Activated T-helper 17 cell treated with anti-CD3 and anti-CD28 coated beads, Interleukin-2, amount 50 U/mL, for 72 hours (primary cell): ENCODE data around the gene OR2W3. TPM values are rescaled to one million over a fixed set of nuclear protein-coding genes. Genes with fewer than 3 reads are reported as not detected.

ENCODE experiments used
- ATAC-seq: fragments of 150-1000 bp; cut with Tn5 transposase; replicated peaks from 2 replicates; pipeline ENCODE4 v1.10.0; 2021; ENCODE audit warnings: mild to moderate bottlenecking, moderate library complexity
- H3K27ac Mint-ChIP-seq: one replicate; pipeline ENCODE4 v1.8.0; 2022; ENCODE audit warnings: mixed read lengths
- H3K27me3 Mint-ChIP-seq: one replicate; pipeline ENCODE4 v1.8.0; 2022; ENCODE audit warnings: mixed read lengths
- H3K36me3 Mint-ChIP-seq: one replicate; pipeline ENCODE4 v1.8.0; 2022; ENCODE audit warnings: low read depth, mild to moderate bottlenecking, mixed read lengths
- H3K4me1 Mint-ChIP-seq: one replicate; pipeline ENCODE4 v1.8.0; 2022; ENCODE audit warnings: mixed read lengths
- H3K4me3 Mint-ChIP-seq: one replicate; pipeline ENCODE4 v1.8.0; 2022; ENCODE audit warnings: mild to moderate bottlenecking, mixed read lengths
- H3K9me3 Mint-ChIP-seq: one replicate; pipeline ENCODE4 v1.8.0; 2022; ENCODE audit warnings: mixed read lengths
- total RNA-seq, 2 donors: library from RNA; stranded (reverse); gene quantifications; one replicate each; pipeline ENCODE4 v1.2.3, GENCODE V29; 2022

Gene OR2W3
- total RNA-seq: not detected

GRCh38 chr1:247895163-247895637 is at the start of gene OR2W3:
TSS of gene OR2W3 (plus strand) at chr1:247895587. CDS start at chr1:247895587, 0 bp downstream.
- H3K27ac Mint-ChIP-seq: no peak within 1 kb of the TSS
- H3K36me3 Mint-ChIP-seq: no peaks in the 10 kb centered on the region
- H3K9me3 Mint-ChIP-seq: no peaks in the 10 kb centered on the region
- H3K27me3 Mint-ChIP-seq: no peaks in the 10 kb centered on the region
- no peak for ATAC-seq
- H3K4me1 Mint-ChIP-seq: no peaks in the 10 kb centered on the region
- no peak within 1 kb of the TSS for H3K4me3 Mint-ChIP-seq

GRCh38 chr1:247845693-247846017 is 49.7 kb upstream of the OR2W3 start:
- Mint-ChIP-seq H3K27me3 (peaks cover 3% of the 10 kb centered on the region), H3K27ac (no peak overlapping the region), H3K4me1 (no peaks in the 10 kb centered on the region), H3K4me3 (no peak overlapping the region), H3K36me3 (no peaks in the 10 kb centered on the region), H3K9me3 (no peaks in the 10 kb centered on the region)
- no peak for ATAC-seq

- no peak for ATAC-seq
- Mint-ChIP-seq H3K27ac (no peak overlapping the region), H3K4me3 (no peak overlapping the region), H3K9me3 (no peaks in the 10 kb centered on the region), H3K27me3 (peaks cover 7% of the 10 kb centered on the region), H3K4me1 (no peaks in the 10 kb centered on the region), H3K36me3 (no peaks in the 10 kb centered on the region)
Measured at GRCh38 chr1:247848346-247848745, 47.0 kb upstream of the OR2W3 start.

GRCh38 chr1:247849616-247850015 is 45.8 kb upstream of the OR2W3 start:
- ATAC-seq: no peak
- no peaks in the 10 kb centered on the region for H3K36me3 Mint-ChIP-seq
- peaks cover 8% of the 10 kb centered on the region for H3K27me3 Mint-ChIP-seq
- no peak overlapping the region for H3K4me3 Mint-ChIP-seq
- no peaks in the 10 kb centered on the region for H3K4me1 Mint-ChIP-seq
- H3K9me3 Mint-ChIP-seq: no peaks in the 10 kb centered on the region
- H3K27ac Mint-ChIP-seq: no peak overlapping the region

- no peak for ATAC-seq
- H3K27me3 Mint-ChIP-seq: peaks cover 35% of the 10 kb centered on the region
- H3K4me3 Mint-ChIP-seq: no peak overlapping the region
- H3K9me3 Mint-ChIP-seq: no peaks in the 10 kb centered on the region
- no peaks in the 10 kb centered on the region for H3K4me1 Mint-ChIP-seq
- H3K27ac Mint-ChIP-seq: no peak overlapping the region
- no peaks in the 10 kb centered on the region for H3K36me3 Mint-ChIP-seq
Measured at GRCh38 chr1:247854899-247855545, 40.4 kb upstream of the OR2W3 start.

- Mint-ChIP-seq H3K9me3 (no peaks in the 10 kb centered on the region), H3K4me3 (peak overlapping the region; percentile 64), H3K4me1 (no peaks in the 10 kb centered on the region), H3K36me3 (no peaks in the 10 kb centered on the region), H3K27ac (no peak overlapping the region), H3K27me3 (peaks cover 43% of the 10 kb centered on the region)
- no peak for ATAC-seq
Measured at GRCh38 chr1:247855911-247856310, 39.5 kb upstream of the OR2W3 start.

- Mint-ChIP-seq H3K9me3 (no peaks in the 10 kb centered on the region), H3K27me3 (peaks cover 46% of the 10 kb centered on the region), H3K4me1 (no peaks in the 10 kb centered on the region), H3K4me3 (peak within 1 kb of the TSS; percentile 64), H3K27ac (no peak within 1 kb of the TSS), H3K36me3 (no peaks in the 10 kb centered on the region)
- ATAC-seq: peak; percentile 66
Measured at GRCh38 chr1:247857069-247857984, 38.1 kb upstream of the OR2W3 start, which contains the start of gene TRIM58. TSS of gene TRIM58 (plus strand) at chr1:247857187. CDS start at chr1:247857247, 60 bp downstream.

GRCh38 chr1:247857985-247858619 is 37.3 kb upstream of the OR2W3 start:
- no peaks in the 10 kb centered on the region for H3K4me1 Mint-ChIP-seq
- peaks cover 45% of the 10 kb centered on the region for H3K27me3 Mint-ChIP-seq
- H3K36me3 Mint-ChIP-seq: no peaks in the 10 kb centered on the region
- no peaks in the 10 kb centered on the region for H3K9me3 Mint-ChIP-seq
- H3K4me3 Mint-ChIP-seq: peak overlapping the region; percentile 64
- no peak for ATAC-seq
- H3K27ac Mint-ChIP-seq: no peak overlapping the region

- Mint-ChIP-seq H3K4me1 (no peaks in the 10 kb centered on the region), H3K36me3 (no peaks in the 10 kb centered on the region), H3K4me3 (no peak overlapping the region), H3K9me3 (no peaks in the 10 kb centered on the region), H3K27me3 (peaks cover 29% of the 10 kb centered on the region), H3K27ac (no peak overlapping the region)
- no peak for ATAC-seq
Measured at GRCh38 chr1:247862756-247863155, 32.6 kb upstream of the OR2W3 start.

- peaks cover 4% of the 10 kb centered on the region for H3K9me3 Mint-ChIP-seq
- no peak overlapping the region for H3K4me3 Mint-ChIP-seq
- no peaks in the 10 kb centered on the region for H3K36me3 Mint-ChIP-seq
- ATAC-seq: no peak
- H3K4me1 Mint-ChIP-seq: no peaks in the 10 kb centered on the region
- peaks cover 17% of the 10 kb centered on the region for H3K27me3 Mint-ChIP-seq
- H3K27ac Mint-ChIP-seq: no peak overlapping the region
Measured at GRCh38 chr1:247864644-247865043, 30.7 kb upstream of the OR2W3 start.

GRCh38 chr1:247865416-247865815 is 30.0 kb upstream of the OR2W3 start:
- no peak overlapping the region for H3K27ac Mint-ChIP-seq
- H3K4me3 Mint-ChIP-seq: no peak overlapping the region
- ATAC-seq: no peak
- peaks cover 13% of the 10 kb centered on the region for H3K27me3 Mint-ChIP-seq
- no peaks in the 10 kb centered on the region for H3K36me3 Mint-ChIP-seq
- peaks cover 6% of the 10 kb centered on the region for H3K9me3 Mint-ChIP-seq
- H3K4me1 Mint-ChIP-seq: no peaks in the 10 kb centered on the region

- no peaks in the 10 kb centered on the region for H3K9me3 Mint-ChIP-seq
- H3K4me1 Mint-ChIP-seq: no peaks in the 10 kb centered on the region
- H3K4me3 Mint-ChIP-seq: no peak overlapping the region
- ATAC-seq: no peak
- H3K27ac Mint-ChIP-seq: no peak overlapping the region
- H3K27me3 Mint-ChIP-seq: peaks cover 9% of the 10 kb centered on the region
- H3K36me3 Mint-ChIP-seq: no peaks in the 10 kb centered on the region
Measured at GRCh38 chr1:247883346-247883745, 12.0 kb upstream of the OR2W3 start.

GRCh38 chr1:247884797-247885413 is 10.5 kb upstream of the OR2W3 start:
- no peak overlapping the region for H3K4me3 Mint-ChIP-seq
- ATAC-seq: no peak

GRCh38 chr1:247895976-247896375 is 589 bp downstream of the OR2W3 start:
- no peak overlapping the region for H3K4me3 Mint-ChIP-seq
- no peak overlapping the region for H3K27ac Mint-ChIP-seq
- H3K36me3 Mint-ChIP-seq: no peaks in the 10 kb centered on the region
- ATAC-seq: no peak
- no peaks in the 10 kb centered on the region for H3K9me3 Mint-ChIP-seq
- no peaks in the 10 kb centered on the region for H3K27me3 Mint-ChIP-seq
- no peaks in the 10 kb centered on the region for H3K4me1 Mint-ChIP-seq

More at GRCh38 chr1:247884797-247885413, 10.5 kb upstream of the OR2W3 start:
- Mint-ChIP-seq H3K27me3 (no peaks in the 10 kb centered on the region), H3K27ac (no peak overlapping the region), H3K9me3 (no peaks in the 10 kb centered on the region), H3K36me3 (no peaks in the 10 kb centered on the region), H3K4me1 (no peaks in the 10 kb centered on the region)
